GM12801 (cell line): ENCODE data around the gene RMI1.

Source experiments
- CTCF ChIP-seq: IDR thresholded peaks from one replicate; pipeline ENCODE4 v1.5.1; 2011; ENCODE audit warnings: control low read depth; ENCODE audit not compliant: insufficient read length; ENCODE audit errors: extremely low read depth

Gene RMI1

GRCh38 chr9:83980395-83981125 is at the start of gene RMI1:
Gene RMI1 (plus strand): TSS chr9:83980805. CDS start chr9:84000987, 20,182 bp downstream.
- TF ChIP-seq CTCF = no peak

- TF ChIP-seq CTCF = no peak
These were observed 49.7 kb upstream of the RMI1 start for GRCh38 chr9:83930881-83931280.

- no peak for TF ChIP-seq CTCF
These were observed 48.6 kb upstream of the RMI1 start for GRCh38 chr9:83932011-83932410.

GRCh38 chr9:83932851-83933250 is 47.8 kb upstream of the RMI1 start:
- TF ChIP-seq CTCF = no peak

- TF ChIP-seq CTCF = no peak
These were observed 46.8 kb upstream of the RMI1 start for GRCh38 chr9:83933790-83934189.

GRCh38 chr9:83934569-83935275 is 45.9 kb upstream of the RMI1 start:
- TF ChIP-seq CTCF = no peak

- TF ChIP-seq CTCF = no peak
These were observed 45.2 kb upstream of the RMI1 start for GRCh38 chr9:83935276-83935935.
